Measurements from ENCODE around the gene LRRIQ1.
A peak's percentile ranks its signal among the peaks of the same experiment; 100 is the strongest.

The LRRIQ1 gene

GRCh38 chr12:85057370-85057963, 21.3 kb downstream of the LRRIQ1 start:
- DNase-seq, result no peak

GRCh38 chr12:85058339-85058738, 22.2 kb downstream of the LRRIQ1 start:
- no peak for DNase-seq

GRCh38 chr12:85059594-85059993, 23.4 kb downstream of the LRRIQ1 start:
- DNase-seq, result no peak

- DNase-seq, result no peak
These were observed 24.8 kb downstream of the LRRIQ1 start for GRCh38 chr12:85060916-85061315.

- DNase-seq, result no peak
These were observed 29.8 kb downstream of the LRRIQ1 start for GRCh38 chr12:85065837-85066482.

- DNase-seq, result no peak
These were observed 36.7 kb downstream of the LRRIQ1 start for GRCh38 chr12:85072826-85073225.

GRCh38 chr12:85076688-85077430, 40.7 kb downstream of the LRRIQ1 start:
- peak; percentile 17 for DNase-seq

GRCh38 chr12:85085066-85085465, 48.9 kb downstream of the LRRIQ1 start:
- DNase-seq, result no peak

GRCh38 chr12:85089792-85090191, 53.6 kb downstream of the LRRIQ1 start:
- DNase-seq, result no peak

GRCh38 chr12:85092814-85093370, 56.7 kb downstream of the LRRIQ1 start:
- DNase-seq, result no peak

GRCh38 chr12:85095501-85095900, 59.4 kb downstream of the LRRIQ1 start:
- DNase-seq, result no peak

GRCh38 chr12:85130646-85131045, 94.5 kb downstream of the LRRIQ1 start:
- no peak for DNase-seq

- no peak for DNase-seq
These were observed 102.7 kb downstream of the LRRIQ1 start for GRCh38 chr12:85138833-85139232.

GRCh38 chr12:85147331-85147730, 111.2 kb downstream of the LRRIQ1 start:
- DNase-seq, result no peak

GRCh38 chr12:85152311-85152729, 116.2 kb downstream of the LRRIQ1 start:
- peak; percentile 30 for DNase-seq

- DNase-seq, result no peak
These were observed 119.6 kb downstream of the LRRIQ1 start for GRCh38 chr12:85155791-85156190.

GRCh38 chr12:85156569-85156968, 120.4 kb downstream of the LRRIQ1 start:
- no peak for DNase-seq

GRCh38 chr12:85157035-85157603, 121.0 kb downstream of the LRRIQ1 start:
- DNase-seq, result no peak

- DNase-seq, result no peak
These were observed 127.7 kb downstream of the LRRIQ1 start for GRCh38 chr12:85163752-85164321.

- no peak for DNase-seq
These were observed 143.6 kb downstream of the LRRIQ1 start for GRCh38 chr12:85179680-85180270.

- no peak for DNase-seq
These were observed 146.5 kb downstream of the LRRIQ1 start for GRCh38 chr12:85182699-85183098.

GRCh38 chr12:85183855-85184254, 147.7 kb downstream of the LRRIQ1 start:
- DNase-seq, result no peak
